Epithelial cell of proximal tubule (primary cell): Measurements from ENCODE around the gene ZKSCAN3. TPM values are rescaled to one million over a fixed set of nuclear protein-coding genes. Genes with fewer than 3 reads are reported as not detected.
A peak's percentile ranks its signal among the peaks of the same experiment; 100 is the strongest.
"Not testable (repeated sequence)": the region's sequence is repeated elsewhere in the genome, so short reads cannot be mapped to it uniquely, and the experiment has no call there.

Experiments used
- DNase-seq: peaks from one replicate; pipeline ENCODE4 v3.0.0-alpha.2; 2011; ENCODE audit warnings: low read depth
- H3K4me3 ChIP-seq: 2 replicates; pipeline ENCODE4 v1.5.1; 2011; ENCODE audit warnings: low read depth, mild to moderate bottlenecking, low read length
- CTCF ChIP-seq: conservative IDR thresholded peaks from 2 replicates; pipeline ENCODE4 v1.5.1; 2012; ENCODE audit warnings: low read depth, mild to moderate bottlenecking, low read length
- total RNA-seq: library from RNA; depleted of rRNA; stranded (reverse); fragments of >200 nt; gene quantifications from 2 replicates; pipeline ENCODE4 v1.2.3, GENCODE V29; 2015

ZKSCAN3 gene
- total RNA-seq, 1 donor from 2014 or later = 3.6 TPM

- TF ChIP-seq CTCF = no peak
- peak overlapping the region; percentile 25 for H3K4me3 ChIP-seq
- DNase-seq = peak; percentile 56
Measured at GRCh38 chr6:28353981-28354676, 4.4 kb downstream of the ZKSCAN3 start.

GRCh38 chr6:28354688-28355554 is 5.2 kb downstream of the ZKSCAN3 start:
- DNase-seq = no peak
- peak overlapping the region; percentile 71 for H3K4me3 ChIP-seq

GRCh38 chr6:28355743-28356665 is 6.3 kb downstream of the ZKSCAN3 start:
- peak; percentile 76 for TF ChIP-seq CTCF

More at GRCh38 chr6:28354688-28355554, 5.2 kb downstream of the ZKSCAN3 start:
- TF ChIP-seq CTCF = no peak

GRCh38 chr6:28356666-28357020 is 6.9 kb downstream of the ZKSCAN3 start:
- no peak for DNase-seq
- no peak for TF ChIP-seq CTCF
- no peak overlapping the region for H3K4me3 ChIP-seq

More at GRCh38 chr6:28355743-28356665, 6.3 kb downstream of the ZKSCAN3 start:
- peak; percentile 72 for DNase-seq
- peak overlapping the region; percentile 71 for H3K4me3 ChIP-seq

- no peak for DNase-seq
- no peak for TF ChIP-seq CTCF
Measured at GRCh38 chr6:28357036-28357435, 7.3 kb downstream of the ZKSCAN3 start.

GRCh38 chr6:28359562-28359961 is 9.8 kb downstream of the ZKSCAN3 start:
- not testable (repeated sequence) for H3K4me3 ChIP-seq, DNase-seq

More at GRCh38 chr6:28357036-28357435, 7.3 kb downstream of the ZKSCAN3 start:
- no peak overlapping the region for H3K4me3 ChIP-seq

- no peak for TF ChIP-seq CTCF
- no peak overlapping the region for H3K4me3 ChIP-seq
- no peak for DNase-seq
Measured at GRCh38 chr6:28360961-28361360, 11.2 kb downstream of the ZKSCAN3 start.

GRCh38 chr6:28365590-28365989 is 15.8 kb downstream of the ZKSCAN3 start:
- not testable (repeated sequence) for DNase-seq, H3K4me3 ChIP-seq
